MV-4-11 (cell line): Measurements from ENCODE around the gene RBBP8.
"Not testable (repeated sequence)": the region's sequence is repeated elsewhere in the genome, so short reads cannot be mapped to it uniquely, and the experiment has no call there.

Source experiments
- DNase-seq: peaks from one replicate; lab custom pipeline; 2025; lab: John Stamatoyannopoulos, UW

Gene RBBP8

GRCh38 chr18:22946217-22946616 is 13.1 kb downstream of the RBBP8 start:
- no peak for DNase-seq

- DNase-seq = no peak
Observed at GRCh38 chr18:22946846-22947245, 13.7 kb downstream of the RBBP8 start.

- DNase-seq = peak; percentile 80
Observed at GRCh38 chr18:22951823-22952222, 18.7 kb downstream of the RBBP8 start.

GRCh38 chr18:22952525-22952924 is 19.4 kb downstream of the RBBP8 start:
- no peak for DNase-seq

- not testable (repeated sequence) for DNase-seq
Observed at GRCh38 chr18:22953982-22954381, 20.9 kb downstream of the RBBP8 start.

- DNase-seq = no peak
Observed at GRCh38 chr18:22956226-22956625, 23.1 kb downstream of the RBBP8 start.

- no peak for DNase-seq
Observed at GRCh38 chr18:22961156-22961555, 28.0 kb downstream of the RBBP8 start.

GRCh38 chr18:22962004-22962403 is 28.9 kb downstream of the RBBP8 start:
- DNase-seq = no peak

- DNase-seq = no peak
Observed at GRCh38 chr18:22964116-22964515, 31.0 kb downstream of the RBBP8 start.

GRCh38 chr18:22964722-22965121 is 31.6 kb downstream of the RBBP8 start:
- DNase-seq = no peak

- no peak for DNase-seq
Observed at GRCh38 chr18:22971038-22971437, 37.9 kb downstream of the RBBP8 start.

- no peak for DNase-seq
Observed at GRCh38 chr18:22974001-22974400, 40.9 kb downstream of the RBBP8 start.

- DNase-seq = no peak
Observed at GRCh38 chr18:22974707-22975106, 41.6 kb downstream of the RBBP8 start.

- DNase-seq = peak; percentile 64
Observed at GRCh38 chr18:22975508-22975907, 42.4 kb downstream of the RBBP8 start.

- no peak for DNase-seq
Observed at GRCh38 chr18:22977847-22978701, 44.9 kb downstream of the RBBP8 start.

- DNase-seq = no peak
Observed at GRCh38 chr18:22980394-22980793, 47.3 kb downstream of the RBBP8 start.

- DNase-seq = no peak
Observed at GRCh38 chr18:22981274-22982133, 48.4 kb downstream of the RBBP8 start.

- peak; percentile 14 for DNase-seq
Observed at GRCh38 chr18:22983175-22983574, 50.0 kb downstream of the RBBP8 start.

GRCh38 chr18:22985250-22985649 is 52.1 kb downstream of the RBBP8 start:
- no peak for DNase-seq

GRCh38 chr18:22987547-22988189 is 54.5 kb downstream of the RBBP8 start:
- DNase-seq = no peak

GRCh38 chr18:22988208-22988607 is 55.1 kb downstream of the RBBP8 start:
- no peak for DNase-seq

- DNase-seq = no peak
Observed at GRCh38 chr18:22998344-22998743, 65.2 kb downstream of the RBBP8 start.

- no peak for DNase-seq
Observed at GRCh38 chr18:22999212-22999611, 66.1 kb downstream of the RBBP8 start.
